Mammary epithelial cell (primary cell): ENCODE results near the gene POLE.

Source experiments
- EZH2 ChIP-seq: IDR thresholded peaks from 2 replicates; pipeline ENCODE4 v1.6.1; 2012; ENCODE audit warnings: low read length, inconsistent platforms, borderline replicate concordance
- TF ChIP-seq, protein P1 (sequence below), 2 donors: IDR thresholded peaks in 1 of 2; conservative IDR thresholded peaks in 1 of 2; 2 replicates each; pipeline ENCODE4 v1.5.1; 2011 to 2012; ENCODE audit warnings: inconsistent platforms in 2 of 2, low read length in 2 of 2, mild to moderate bottlenecking in 2 of 2, control low read depth in 1 of 2, low read depth in 1 of 2; ENCODE audit not compliant: insufficient read depth in 1 of 2; ENCODE audit errors: extremely low read depth in 1 of 2

- TF ChIP-seq, protein P1, sequence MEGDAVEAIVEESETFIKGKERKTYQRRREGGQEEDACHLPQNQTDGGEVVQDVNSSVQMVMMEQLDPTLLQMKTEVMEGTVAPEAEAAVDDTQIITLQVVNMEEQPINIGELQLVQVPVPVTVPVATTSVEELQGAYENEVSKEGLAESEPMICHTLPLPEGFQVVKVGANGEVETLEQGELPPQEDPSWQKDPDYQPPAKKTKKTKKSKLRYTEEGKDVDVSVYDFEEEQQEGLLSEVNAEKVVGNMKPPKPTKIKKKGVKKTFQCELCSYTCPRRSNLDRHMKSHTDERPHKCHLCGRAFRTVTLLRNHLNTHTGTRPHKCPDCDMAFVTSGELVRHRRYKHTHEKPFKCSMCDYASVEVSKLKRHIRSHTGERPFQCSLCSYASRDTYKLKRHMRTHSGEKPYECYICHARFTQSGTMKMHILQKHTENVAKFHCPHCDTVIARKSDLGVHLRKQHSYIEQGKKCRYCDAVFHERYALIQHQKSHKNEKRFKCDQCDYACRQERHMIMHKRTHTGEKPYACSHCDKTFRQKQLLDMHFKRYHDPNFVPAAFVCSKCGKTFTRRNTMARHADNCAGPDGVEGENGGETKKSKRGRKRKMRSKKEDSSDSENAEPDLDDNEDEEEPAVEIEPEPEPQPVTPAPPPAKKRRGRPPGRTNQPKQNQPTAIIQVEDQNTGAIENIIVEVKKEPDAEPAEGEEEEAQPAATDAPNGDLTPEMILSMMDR (conservative IDR thresholded peaks at IDR 0.05 in 1 of 2, IDR thresholded peaks at IDR 0.05 in 1 of 2; ENCODE audit: extremely low read depth in 1 of 2, insufficient read depth in 1 of 2, low read depth in 1 of 2, low read length in 2 of 2): no peak
- no peak for TF ChIP-seq EZH2
These were observed 89.5 kb downstream of the POLE start for GRCh38 chr12:132597333-132598316.
